ENCODE data around the gene BLOC1S6. TPM values are rescaled to one million over a fixed set of nuclear protein-coding genes. Genes with fewer than 3 reads are reported as not detected.
A peak's percentile ranks its signal among the peaks of the same experiment; 100 is the strongest.

The BLOC1S6 gene
- total RNA-seq, 3 donors from 2014 or later: 49.6 to 58.2 (median 49.9) TPM

DNA sequence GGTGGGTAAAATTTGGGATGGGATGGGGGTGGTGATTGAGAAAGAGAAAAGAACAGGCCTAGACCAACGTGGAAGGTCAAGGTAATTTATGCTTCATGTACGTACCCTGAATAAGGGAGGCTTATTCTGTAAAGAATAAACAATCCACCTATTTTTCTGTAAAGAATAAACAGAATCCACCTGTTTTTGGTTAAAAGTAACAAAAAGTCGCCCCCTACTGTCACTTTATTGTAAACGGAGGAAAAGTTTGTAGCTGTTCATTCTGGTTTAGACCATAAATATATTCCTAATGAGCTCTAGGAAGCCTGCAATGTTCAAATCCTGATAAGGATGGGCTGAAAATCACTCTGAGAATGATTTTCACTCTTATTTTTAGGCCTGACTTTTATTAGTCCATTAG is 24.1 kb downstream of the BLOC1S6 start:
- Mint-ChIP-seq H3K4me1 (ENCODE audit: low read depth) (no peaks in the 10 kb centered on the region), H3K4me3 (no peak overlapping the region), H3K27me3 (ENCODE audit: low read depth) (no peaks in the 10 kb centered on the region), H3K36me3 (ENCODE audit: insufficient read depth) (peaks cover 4% of the 10 kb centered on the region), H3K9me3 (no peaks in the 10 kb centered on the region)
- DNase-seq: no peak
- ATAC-seq: no peak

DNA sequence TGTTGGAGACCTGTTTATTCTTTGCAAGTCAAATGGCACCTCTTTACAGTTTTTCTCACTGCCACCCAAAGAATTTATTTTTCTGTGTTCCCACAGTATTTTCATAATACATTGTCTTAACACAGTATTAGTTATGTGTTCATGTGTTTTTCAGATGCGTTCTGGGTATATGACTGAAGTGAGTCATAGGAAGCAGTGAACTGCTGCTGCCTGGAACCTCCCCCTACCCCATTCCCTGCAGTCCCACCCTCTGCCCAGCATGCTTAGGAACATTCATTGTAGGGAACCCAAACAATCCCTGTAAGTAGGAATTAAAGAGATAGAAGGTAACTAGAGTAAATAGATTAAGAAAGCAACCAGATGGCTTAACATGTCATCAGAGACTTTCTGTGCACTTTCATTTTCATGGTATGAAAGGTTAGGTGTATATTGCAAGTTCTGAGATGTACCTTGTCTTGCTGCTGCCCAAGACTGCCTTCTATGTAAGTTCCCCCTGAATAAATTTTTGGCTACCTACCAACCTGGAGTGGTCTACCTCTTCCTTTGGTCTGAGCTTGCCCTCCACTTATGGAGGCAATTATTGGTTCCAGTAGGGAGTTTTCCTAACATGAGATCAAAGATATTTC is 25.7 kb downstream of the BLOC1S6 start:
- no peaks in the 10 kb centered on the region for H3K27me3 Mint-ChIP-seq (ENCODE audit: low read depth)
- DNase-seq (no peak), ATAC-seq (no peak)
- H3K4me1 Mint-ChIP-seq (ENCODE audit: low read depth): no peaks in the 10 kb centered on the region
- no peaks in the 10 kb centered on the region for H3K9me3 Mint-ChIP-seq
- no peak overlapping the region for H3K4me3 Mint-ChIP-seq
- H3K36me3 Mint-ChIP-seq (ENCODE audit: insufficient read depth): peaks cover 3% of the 10 kb centered on the region

DNA sequence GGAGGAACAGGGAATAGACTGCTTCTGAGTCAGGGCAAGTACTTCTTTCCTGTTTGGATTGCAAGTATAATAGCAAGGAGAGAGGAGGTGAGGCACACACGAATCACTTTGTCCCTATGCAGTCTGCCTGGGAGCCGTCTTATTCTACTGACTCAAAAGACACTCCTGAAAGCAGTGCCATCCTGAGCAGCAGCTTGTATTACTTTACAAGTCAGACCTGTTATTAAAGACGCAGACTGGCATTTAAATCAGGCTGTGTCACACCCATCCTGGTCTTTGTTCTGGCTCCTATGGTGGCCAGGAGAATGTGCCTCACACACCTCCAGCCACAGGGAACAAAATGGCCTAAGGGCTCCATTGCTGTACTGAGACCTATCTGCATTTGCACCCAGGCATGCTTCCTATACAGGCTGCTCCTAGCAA is 29.7 kb downstream of the BLOC1S6 start:
- DNase-seq: no peak
- H3K27me3 Mint-ChIP-seq (ENCODE audit: low read depth): no peaks in the 10 kb centered on the region
- no peaks in the 10 kb centered on the region for H3K4me1 Mint-ChIP-seq (ENCODE audit: low read depth)
- no peaks in the 10 kb centered on the region for H3K9me3 Mint-ChIP-seq
- ATAC-seq: no peak
- H3K36me3 Mint-ChIP-seq (ENCODE audit: insufficient read depth): no peaks in the 10 kb centered on the region
- no peak overlapping the region for H3K4me3 Mint-ChIP-seq

DNA sequence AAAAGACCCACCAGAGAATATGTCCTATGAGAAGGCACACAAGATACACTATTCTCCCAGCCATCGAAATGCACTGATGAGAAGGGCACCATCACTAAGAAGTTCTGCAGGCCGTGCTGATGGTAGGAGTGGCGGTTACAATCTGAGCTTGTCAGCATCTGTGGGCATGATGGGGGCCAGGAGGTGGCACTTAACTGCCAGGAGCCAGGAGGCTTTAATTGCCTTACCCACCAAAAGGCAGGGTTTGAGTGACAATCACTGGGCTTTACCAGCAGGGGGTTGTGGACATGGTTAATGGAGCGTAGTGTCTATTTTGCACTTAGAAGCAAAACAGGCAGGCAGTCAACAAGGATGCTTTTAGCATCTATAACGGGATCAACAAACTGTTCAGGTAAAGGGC is 31.6 kb downstream of the BLOC1S6 start:
- no peak for DNase-seq
- ATAC-seq: peak in 1 of 2 donors; percentile 28
- H3K4me3 Mint-ChIP-seq: no peak overlapping the region
- H3K9me3 Mint-ChIP-seq: no peaks in the 10 kb centered on the region
- H3K36me3 Mint-ChIP-seq (ENCODE audit: insufficient read depth): no peaks in the 10 kb centered on the region
- no peaks in the 10 kb centered on the region for H3K4me1 Mint-ChIP-seq (ENCODE audit: low read depth)
- no peaks in the 10 kb centered on the region for H3K27me3 Mint-ChIP-seq (ENCODE audit: low read depth)

DNA sequence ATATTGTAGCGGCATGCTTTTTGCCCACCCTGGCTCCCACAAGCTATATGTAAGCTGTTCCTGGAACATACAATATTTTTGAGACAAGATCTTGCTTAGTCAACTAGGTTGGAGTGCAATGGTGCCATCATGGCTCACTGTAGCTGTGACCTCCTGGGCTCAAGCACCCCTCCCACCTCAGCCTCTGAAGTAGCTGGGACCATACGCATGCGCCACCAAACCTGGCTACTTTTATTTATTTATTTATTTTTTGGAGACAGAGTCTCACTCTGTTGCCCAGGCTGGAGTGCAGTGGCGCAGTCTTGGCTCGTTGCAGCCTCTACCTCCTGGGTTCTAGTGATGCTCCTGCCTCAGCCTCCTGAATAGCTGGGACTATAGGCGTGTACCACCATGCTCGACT is 41.0 kb downstream of the BLOC1S6 start:
- ATAC-seq: no peak
- Mint-ChIP-seq H3K4me3 (no peak overlapping the region), H3K9me3 (peaks cover 19% of the 10 kb centered on the region), H3K27me3 (ENCODE audit: low read depth) (no peaks in the 10 kb centered on the region), H3K4me1 (ENCODE audit: low read depth) (peaks cover 6% of the 10 kb centered on the region), H3K36me3 (ENCODE audit: insufficient read depth) (peaks cover 2% of the 10 kb centered on the region)
- no peak for DNase-seq

DNA sequence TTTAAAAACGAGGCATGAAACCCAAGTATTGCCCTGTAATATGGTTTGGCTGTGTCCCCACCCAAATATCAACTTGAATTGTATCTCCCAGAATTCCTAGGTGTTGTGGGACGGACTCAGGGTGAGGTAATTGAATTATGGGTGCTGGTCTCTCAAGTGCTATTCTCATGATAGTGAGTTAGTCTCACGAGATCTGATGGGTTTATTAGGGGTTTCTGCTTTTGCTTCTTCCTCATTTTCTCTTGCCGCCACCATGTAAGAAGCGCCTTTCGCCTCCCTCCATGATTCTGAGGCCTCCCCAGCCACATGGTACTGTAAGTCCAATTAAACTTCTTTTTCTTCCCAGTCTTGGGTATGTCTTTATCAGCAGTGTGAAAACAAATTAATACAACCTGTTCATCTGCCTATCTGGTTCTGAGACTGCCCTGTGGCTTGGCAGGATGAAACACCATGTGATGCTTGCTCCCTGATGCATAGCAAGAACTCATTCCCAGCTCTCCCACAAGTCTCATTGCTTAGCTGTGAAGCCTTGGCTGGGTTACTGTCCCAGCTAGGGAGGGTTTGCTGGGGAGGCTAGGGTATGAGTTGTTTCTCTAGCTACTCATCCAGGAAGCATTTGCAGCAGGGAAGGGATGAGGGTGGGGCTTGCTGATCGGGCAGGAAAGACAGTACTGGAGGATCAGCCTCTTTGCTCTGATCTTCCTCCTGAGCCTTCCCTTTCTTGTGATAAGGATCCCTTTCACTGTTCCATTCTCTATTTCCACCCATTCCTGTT is 43.9 kb downstream of the BLOC1S6 start:
- Mint-ChIP-seq H3K4me1 (ENCODE audit: low read depth) (peaks cover 16% of the 10 kb centered on the region), H3K9me3 (peaks cover 15% of the 10 kb centered on the region), H3K36me3 (ENCODE audit: insufficient read depth) (peaks cover 2% of the 10 kb centered on the region), H3K4me3 (no peak overlapping the region), H3K27me3 (ENCODE audit: low read depth) (no peaks in the 10 kb centered on the region)
- ATAC-seq (no peak), DNase-seq (no peak)

DNA sequence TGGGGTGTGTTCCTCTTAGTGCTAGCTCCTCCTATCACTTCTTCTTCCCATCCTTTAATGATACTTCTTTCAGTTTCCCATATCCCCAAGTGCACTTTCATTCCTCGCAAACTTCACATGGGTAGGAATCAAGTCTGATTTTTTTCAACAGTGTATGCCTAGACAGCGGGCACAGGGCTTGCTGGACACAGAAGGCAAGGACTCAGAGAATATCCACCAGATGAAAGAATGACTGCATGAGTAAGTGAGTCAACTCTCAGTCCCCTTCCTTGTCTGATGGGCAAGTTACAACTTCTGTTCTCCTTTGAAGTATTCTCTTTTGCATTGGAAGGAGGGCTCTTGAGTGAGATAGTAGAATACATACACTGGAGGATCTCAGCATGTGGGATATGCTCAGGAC is 44.6 kb downstream of the BLOC1S6 start:
- H3K4me3 Mint-ChIP-seq: no peak overlapping the region
- DNase-seq: no peak
- H3K4me1 Mint-ChIP-seq (ENCODE audit: low read depth): peaks cover 16% of the 10 kb centered on the region
- H3K36me3 Mint-ChIP-seq (ENCODE audit: insufficient read depth): no peaks in the 10 kb centered on the region
- no peaks in the 10 kb centered on the region for H3K27me3 Mint-ChIP-seq (ENCODE audit: low read depth)
- peaks cover 9% of the 10 kb centered on the region for H3K9me3 Mint-ChIP-seq
- no peak for ATAC-seq

DNA sequence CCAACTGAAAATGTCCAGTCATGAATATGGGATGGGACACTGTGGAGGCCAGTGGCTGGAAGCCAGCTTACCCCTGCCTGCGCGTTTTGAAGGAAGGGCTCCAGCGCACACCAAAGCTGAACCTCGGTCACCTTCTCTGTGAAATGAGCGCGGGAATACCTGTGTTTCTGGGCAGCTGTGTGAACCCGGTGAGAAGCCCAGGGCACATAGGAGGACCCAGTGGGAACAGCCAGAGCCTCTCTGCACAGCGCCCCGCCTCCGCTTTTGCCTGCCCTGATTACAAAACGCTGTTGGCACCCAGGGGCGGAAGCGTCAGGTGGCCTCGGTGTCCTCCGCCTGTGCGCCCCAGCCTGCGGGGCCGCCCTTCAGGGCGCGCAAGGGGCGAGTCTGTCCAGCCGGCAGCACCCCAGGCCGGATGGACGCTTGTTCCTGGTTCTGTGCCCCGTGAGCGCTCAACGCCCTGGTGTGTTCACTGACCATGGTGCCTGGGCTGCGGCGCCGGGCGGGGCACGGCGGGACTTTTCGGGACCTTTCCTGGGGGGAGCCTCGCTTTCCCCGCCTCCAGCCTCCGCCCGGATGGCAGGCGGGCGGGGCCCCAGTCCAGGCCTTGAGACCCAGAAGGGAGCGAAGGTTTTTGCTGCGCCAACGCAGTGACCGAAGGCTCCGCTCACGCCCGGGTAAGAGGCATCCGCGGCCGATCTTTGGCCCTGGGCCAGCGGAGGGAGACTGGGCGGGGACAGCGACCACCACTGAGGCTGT is 47.4 kb downstream of the BLOC1S6 start, which contains the start of gene SQOR:
Gene SQOR, plus strand, starts transcription at position 598 of the 759 bp plus-strand sequence. CDS start 23,895 bp downstream, outside the sequence.
- ATAC-seq: peak; percentile 64 to 70
- DNase-seq: peak; percentile 54
- H3K27me3 Mint-ChIP-seq (ENCODE audit: low read depth): no peaks in the 10 kb centered on the region
- peak within 1 kb of the TSS; percentile 97 for H3K4me3 Mint-ChIP-seq
- H3K9me3 Mint-ChIP-seq: no peaks in the 10 kb centered on the region
- H3K4me1 Mint-ChIP-seq (ENCODE audit: low read depth): peaks cover 44% of the 10 kb centered on the region
- H3K36me3 Mint-ChIP-seq (ENCODE audit: insufficient read depth): peaks cover 2% of the 10 kb centered on the region

DNA sequence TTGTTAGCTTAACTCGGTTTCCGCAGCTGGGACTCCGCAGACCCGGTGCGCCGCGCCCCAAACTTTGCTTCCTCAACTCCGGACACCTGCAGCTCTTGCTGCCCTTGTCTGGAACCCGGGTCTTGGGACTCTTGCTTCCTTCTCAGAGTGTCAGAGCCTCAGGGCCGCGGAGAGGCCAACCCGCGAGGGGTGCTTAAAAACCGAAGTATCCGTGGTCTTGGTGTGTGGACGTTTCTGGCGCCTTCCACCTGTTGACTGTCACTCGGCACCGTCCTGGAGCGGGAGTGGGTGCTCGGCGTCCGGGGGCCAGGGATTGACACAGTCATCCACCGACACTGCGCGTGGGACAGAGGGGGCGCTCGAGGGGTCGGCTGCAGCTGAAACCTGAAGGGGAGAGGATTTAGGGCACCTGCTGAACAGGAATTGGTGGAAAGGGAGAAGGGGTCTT is 48.0 kb downstream of the BLOC1S6 start:
- Mint-ChIP-seq H3K36me3 (ENCODE audit: insufficient read depth) (peaks cover 7% of the 10 kb centered on the region), H3K9me3 (no peaks in the 10 kb centered on the region), H3K27me3 (ENCODE audit: low read depth) (no peaks in the 10 kb centered on the region), H3K4me1 (ENCODE audit: low read depth) (peaks cover 50% of the 10 kb centered on the region), H3K4me3 (peak overlapping the region; percentile 97)
- peak; percentile 58 for ATAC-seq
- DNase-seq: peak; percentile 56

DNA sequence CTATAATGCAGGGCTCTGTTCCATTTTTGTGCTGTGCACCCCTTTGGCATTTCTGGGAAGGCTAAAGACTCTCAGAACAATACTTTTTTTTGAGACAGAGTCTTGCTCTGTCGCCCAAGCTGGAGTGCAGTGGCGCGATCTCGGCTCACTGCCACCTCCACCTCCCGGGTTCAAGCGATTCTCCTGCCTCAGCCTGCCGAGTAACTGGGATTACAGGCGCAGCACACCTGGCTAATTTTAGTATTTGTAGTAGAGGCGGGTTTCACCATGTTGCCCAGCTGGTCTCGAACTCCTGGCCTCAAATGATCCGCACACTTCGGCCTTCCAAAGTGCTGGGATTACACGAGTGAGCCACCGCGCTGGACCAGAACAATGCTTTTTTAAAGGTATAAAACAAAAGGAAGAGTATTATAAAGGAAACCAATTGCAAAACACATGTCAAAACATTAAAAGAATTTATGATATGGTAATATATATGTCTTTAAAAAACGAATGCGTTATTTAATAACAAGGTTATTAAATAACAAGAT is 48.6 kb downstream of the BLOC1S6 start:
- no peaks in the 10 kb centered on the region for H3K9me3 Mint-ChIP-seq
- peaks cover 54% of the 10 kb centered on the region for H3K4me1 Mint-ChIP-seq (ENCODE audit: low read depth)
- peak overlapping the region; percentile 97 for H3K4me3 Mint-ChIP-seq
- no peaks in the 10 kb centered on the region for H3K27me3 Mint-ChIP-seq (ENCODE audit: low read depth)
- H3K36me3 Mint-ChIP-seq (ENCODE audit: insufficient read depth): peaks cover 9% of the 10 kb centered on the region
- ATAC-seq (no peak), DNase-seq (no peak)

DNA sequence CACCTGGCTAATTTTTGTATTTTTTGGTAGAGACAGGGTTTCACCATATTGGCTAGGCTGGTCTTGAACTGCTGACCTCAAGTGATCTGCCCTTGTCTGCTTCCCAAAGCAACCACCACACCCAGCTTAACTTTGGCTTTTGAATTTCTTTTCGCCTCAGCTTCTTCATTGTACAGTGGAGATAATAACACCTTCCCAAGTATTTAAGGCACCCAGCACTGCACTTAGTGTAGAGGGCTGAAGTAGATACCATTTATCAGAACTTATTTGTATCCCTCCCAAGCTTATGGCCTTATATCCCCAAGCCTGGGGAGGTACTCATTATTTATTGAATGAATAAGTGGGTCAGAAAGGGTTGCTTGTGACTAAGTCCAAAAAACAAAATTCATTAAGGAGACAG is 50.0 kb downstream of the BLOC1S6 start:
- Mint-ChIP-seq H3K4me3 (peak overlapping the region; percentile 66), H3K4me1 (ENCODE audit: low read depth) (peaks cover 63% of the 10 kb centered on the region)

DNA sequence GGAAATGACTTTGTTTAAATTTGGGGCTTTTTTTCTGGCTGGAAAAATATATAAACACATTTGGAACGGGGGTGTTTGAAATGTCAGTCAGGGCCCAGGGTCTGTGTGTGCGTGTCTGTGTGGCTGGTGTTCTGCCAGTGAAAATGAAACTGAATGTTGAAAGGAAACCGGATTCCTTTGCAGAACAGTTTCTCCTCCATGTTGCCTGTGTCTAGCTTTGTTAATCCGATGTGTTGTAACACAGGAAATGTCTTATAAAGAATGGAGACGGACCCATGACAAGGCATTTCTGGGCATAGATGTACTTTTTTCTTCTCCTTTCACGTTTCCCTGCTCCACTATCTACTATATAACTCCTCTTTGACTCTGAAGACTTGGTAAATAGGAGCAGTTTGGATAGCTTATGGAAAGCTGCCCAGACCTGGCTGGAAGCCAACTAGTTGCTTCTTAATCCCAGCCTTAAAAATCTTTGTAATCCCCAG is 50.4 kb downstream of the BLOC1S6 start:
- peak; percentile 35 for DNase-seq
- Mint-ChIP-seq H3K9me3 (no peaks in the 10 kb centered on the region), H3K36me3 (ENCODE audit: insufficient read depth) (peaks cover 11% of the 10 kb centered on the region), H3K27me3 (ENCODE audit: low read depth) (no peaks in the 10 kb centered on the region), H3K4me1 (ENCODE audit: low read depth) (peaks cover 66% of the 10 kb centered on the region), H3K4me3 (peak overlapping the region; percentile 66)
- ATAC-seq: peak; percentile 78

More for the DNA sequence above, 50.0 kb downstream of the BLOC1S6 start:
- no peaks in the 10 kb centered on the region for H3K27me3 Mint-ChIP-seq (ENCODE audit: low read depth)
- ATAC-seq: peak; percentile 4 to 10
- H3K36me3 Mint-ChIP-seq (ENCODE audit: insufficient read depth): peaks cover 9% of the 10 kb centered on the region
- H3K9me3 Mint-ChIP-seq: no peaks in the 10 kb centered on the region
- DNase-seq: no peak

DNA sequence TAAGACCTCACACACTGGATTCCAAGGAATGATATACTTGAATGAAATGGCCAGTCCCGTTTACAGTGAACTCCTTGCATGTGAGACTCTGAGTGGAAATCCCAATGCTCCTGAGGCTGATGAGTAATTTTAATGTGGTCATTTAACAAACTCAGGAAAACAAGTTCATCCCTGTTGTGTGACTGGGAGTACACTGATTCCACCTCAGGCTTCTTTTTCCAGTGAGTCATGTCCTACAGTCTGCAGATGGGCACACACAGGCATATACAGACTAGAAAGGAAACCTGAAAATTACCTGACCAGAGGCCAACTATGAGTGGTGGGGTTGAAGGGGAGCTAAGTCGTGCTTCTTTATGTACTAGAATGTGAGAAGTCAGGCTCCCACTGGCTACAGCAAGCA is 53.4 kb downstream of the BLOC1S6 start:
- H3K27me3 Mint-ChIP-seq (ENCODE audit: low read depth): no peaks in the 10 kb centered on the region
- DNase-seq: no peak
- H3K4me1 Mint-ChIP-seq (ENCODE audit: low read depth): peaks cover 83% of the 10 kb centered on the region
- H3K9me3 Mint-ChIP-seq: no peaks in the 10 kb centered on the region
- ATAC-seq: no peak
- no peak overlapping the region for H3K4me3 Mint-ChIP-seq
- H3K36me3 Mint-ChIP-seq (ENCODE audit: insufficient read depth): peaks cover 18% of the 10 kb centered on the region

DNA sequence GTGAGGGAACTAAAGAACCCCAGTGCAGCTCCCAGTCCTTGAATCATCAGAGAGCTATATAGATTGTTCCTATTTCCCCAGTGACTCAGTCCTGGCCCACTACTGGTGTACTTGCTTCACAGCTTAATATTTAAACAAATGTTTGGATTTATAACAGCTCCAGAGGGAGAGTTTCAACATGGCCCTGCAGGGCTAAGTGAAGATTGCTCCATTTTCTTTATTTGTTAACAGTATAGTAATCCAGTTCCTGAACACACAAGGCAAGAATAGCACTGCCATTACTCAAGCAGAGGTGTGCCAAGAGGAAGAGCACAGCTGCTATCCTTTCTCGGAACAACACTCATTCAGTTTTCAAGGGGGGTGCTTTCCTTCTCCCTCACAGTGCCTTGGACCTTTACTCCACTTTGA is 54.2 kb downstream of the BLOC1S6 start:
- peaks cover 20% of the 10 kb centered on the region for H3K36me3 Mint-ChIP-seq (ENCODE audit: insufficient read depth)
- DNase-seq (no peak), ATAC-seq (no peak)
- H3K27me3 Mint-ChIP-seq (ENCODE audit: low read depth): no peaks in the 10 kb centered on the region
- H3K4me3 Mint-ChIP-seq: no peak overlapping the region
- no peaks in the 10 kb centered on the region for H3K9me3 Mint-ChIP-seq
- peaks cover 87% of the 10 kb centered on the region for H3K4me1 Mint-ChIP-seq (ENCODE audit: low read depth)
